GM23338 (cell line): Measurements from ENCODE around the gene KLKB1. TPM values are rescaled to one million over a fixed set of nuclear protein-coding genes. Genes with fewer than 3 reads are reported as not detected.

Experiments used
- ATAC-seq: fragments of 200-7000 bp; cut with Tn5 transposase; 3 replicates; pipeline ENCODE4 v1.9.1; 2020
- DNase-seq: peaks from one replicate; pipeline ENCODE4 v3.0.0-alpha.2; 2015; ENCODE audit warnings: low spot score
- H2AFZ ChIP-seq: fragments of 200-600 bp; sonication (generic); 2 replicates; pipeline ENCODE4 v1.8.0; 2016; ENCODE audit warnings: antibody characterized with exemption, mild to moderate bottlenecking, moderate library complexity
- H3F3A ChIP-seq: fragments of 200-600 bp; sonication (generic); replicated peaks from 2 replicates; pipeline ENCODE4 v1.8.0; 2017; ENCODE audit warnings: antibody characterized with exemption, mixed run types, low read depth
- H3K27ac ChIP-seq: fragments of 200-600 bp; sonication (generic); 2 replicates; pipeline ENCODE4 v1.6.1; 2016; ENCODE audit warnings: low read depth
- H3K27me3 ChIP-seq: fragments of 200-600 bp; sonication (generic); 2 replicates; pipeline ENCODE4 v1.8.0; 2016; ENCODE audit warnings: mild to moderate bottlenecking, mixed run types, moderate library complexity; ENCODE audit not compliant: insufficient read depth
- H3K36me3 ChIP-seq: fragments of 200-600 bp; sonication (generic); 2 replicates; pipeline ENCODE4 v1.8.0; 2016; ENCODE audit warnings: mild to moderate bottlenecking; ENCODE audit not compliant: insufficient read depth
- H3K4me1 ChIP-seq: fragments of 200-600 bp; sonication (generic); 2 replicates; pipeline ENCODE4 v1.8.0; 2016; ENCODE audit warnings: mild to moderate bottlenecking, moderate library complexity; ENCODE audit not compliant: insufficient read depth
- H3K4me2 ChIP-seq: fragments of 200-600 bp; sonication (generic); 2 replicates; pipeline ENCODE4 v1.7.1; 2017; ENCODE audit warnings: mixed run types
- H3K4me3 ChIP-seq: fragments of 200-600 bp; sonication (generic); 2 replicates; pipeline ENCODE4 v1.6.1; 2016; ENCODE audit warnings: mixed run types
- H3K79me2 ChIP-seq: fragments of 200-600 bp; sonication (generic); replicated peaks from 2 replicates; pipeline ENCODE4 v1.8.0; 2017; ENCODE audit warnings: mild to moderate bottlenecking; ENCODE audit not compliant: insufficient read depth
- H3K9me2 ChIP-seq: fragments of 200-600 bp; sonication (generic); 2 replicates; pipeline ENCODE4 v1.8.0; 2017; ENCODE audit not compliant: insufficient read depth
- H4K20me1 ChIP-seq: fragments of 200-600 bp; sonication (generic); replicated peaks from 2 replicates; pipeline ENCODE4 v1.8.0; 2017; ENCODE audit warnings: mild to moderate bottlenecking; ENCODE audit not compliant: insufficient read depth
- H3K27ac Mint-ChIP-seq: 2 replicates; pipeline ENCODE4 v1.8.0; 2020; ENCODE audit warnings: inconsistent platforms, mild to moderate bottlenecking, moderate library complexity, mixed read lengths
- H3K27me3 Mint-ChIP-seq: 3 replicates; pipeline ENCODE4 v1.8.0; 2022; ENCODE audit warnings: low read depth, mild to moderate bottlenecking, moderate library complexity, mixed read lengths, inconsistent platforms; ENCODE audit not compliant: insufficient read depth, poor library complexity
- H3K36me3 Mint-ChIP-seq: 3 replicates; pipeline ENCODE4 v1.8.0; 2021; ENCODE audit warnings: low read depth, mild to moderate bottlenecking, inconsistent platforms, moderate library complexity, mixed read lengths
- H3K4me1 Mint-ChIP-seq: 3 replicates; pipeline ENCODE4 v1.8.0; 2020; ENCODE audit warnings: mild to moderate bottlenecking, inconsistent platforms, mixed read lengths
- H3K4me3 Mint-ChIP-seq: 3 replicates; pipeline ENCODE4 v1.8.0; 2021; ENCODE audit warnings: moderate library complexity, mild to moderate bottlenecking, inconsistent platforms, mixed read lengths
- H3K9me3 Mint-ChIP-seq: 3 replicates; pipeline ENCODE4 v1.8.0; 2020; ENCODE audit warnings: moderate library complexity, mild to moderate bottlenecking, inconsistent platforms, mixed read lengths
- CREB1 ChIP-seq: fragments of 250-450 bp; sonication (Bioruptor Pico); IDR thresholded peaks from 2 replicates; pipeline ENCODE4 v1.5.0; 2020; ENCODE audit warnings: low read depth, mild to moderate bottlenecking, moderate library complexity
- EZH2 ChIP-seq: fragments of 200-600 bp; sonication (generic); IDR thresholded peaks from one replicate; pipeline ENCODE4 v1.8.0; 2017; ENCODE audit warnings: antibody characterized with exemption, mild to moderate bottlenecking, low read depth; ENCODE audit not compliant: unreplicated experiment
- EZH2phosphoT487 ChIP-seq: fragments of 200-600 bp; sonication (generic); IDR thresholded peaks from one replicate; pipeline ENCODE4 v1.8.1; 2018; ENCODE audit warnings: antibody characterized with exemption; ENCODE audit not compliant: unreplicated experiment
- JUNB ChIP-seq: IDR thresholded peaks from one replicate; pipeline ENCODE4 v1.6.1; 2016; ENCODE audit warnings: antibody characterized with exemption; ENCODE audit not compliant: unreplicated experiment
- NANOG ChIP-seq: IDR thresholded peaks from 2 replicates; pipeline ENCODE4 v1.6.1; 2016; ENCODE audit warnings: antibody characterized with exemption, borderline replicate concordance
- POLR2AphosphoS5 ChIP-seq: IDR thresholded peaks from 2 replicates; pipeline ENCODE4 v1.6.1; 2016; ENCODE audit warnings: antibody characterized with exemption, low read depth
- STAT1 ChIP-seq: IDR thresholded peaks from one replicate; pipeline ENCODE4 v1.6.1; 2016; ENCODE audit warnings: antibody characterized with exemption; ENCODE audit not compliant: unreplicated experiment
- ZNF114 ChIP-seq: fragments of 250-450 bp; sonication (Bioruptor Pico); IDR thresholded peaks from 2 replicates; pipeline ENCODE4 v1.5.0; 2020; ENCODE audit warnings: mild to moderate bottlenecking, moderate library complexity
- ZNF331 ChIP-seq: fragments of 250-450 bp; sonication (Bioruptor Pico); IDR thresholded peaks from 2 replicates; pipeline ENCODE4 v1.5.0; 2020; ENCODE audit warnings: low read depth, mild to moderate bottlenecking, moderate library complexity
- polyA plus RNA-seq: library from polyadenylated mRNA; unstranded; fragments of >200 nt; fragmentation: Nextera tagmentation; extraction: Ambion mirVana; gene quantifications from 2 replicates; pipeline ENCODE4 v1.2.1, GENCODE V29; 2016
- total RNA-seq: library from RNA; depleted of rRNA; stranded (reverse); fragments of >200 nt; shearing (Covaris generic); gene quantifications from 2 replicates; pipeline ENCODE4 v1.2.3, GENCODE V29; 2014
- TF ChIP-seq, protein P1 (sequence below): fragments of 250-450 bp; sonication (Bioruptor Pico); IDR thresholded peaks from 2 replicates; pipeline ENCODE4 v1.5.0; 2020; ENCODE audit warnings: mild to moderate bottlenecking, moderate library complexity
- TF ChIP-seq, protein P2 (sequence below), 2 experiments: fragments of 200-600 bp in 1 of 2; sonication (generic) in 1 of 2; conservative IDR thresholded peaks; 2 replicates each; pipeline versions ENCODE4 v1.5.1 to v1.6.1; 2016 to 2017; ENCODE audit warnings: antibody characterized with exemption in 2 of 2, low read depth in 2 of 2, mild to moderate bottlenecking in 2 of 2, moderate library complexity in 1 of 2
- TF ChIP-seq, protein P3 (sequence below): IDR thresholded peaks from one replicate; pipeline ENCODE4 v1.6.1; 2018; ENCODE audit warnings: antibody characterized with exemption; ENCODE audit not compliant: unreplicated experiment
- TF ChIP-seq, protein P4 (sequence below): IDR thresholded peaks from 2 replicates; pipeline ENCODE4 v1.6.1; 2016; ENCODE audit warnings: antibody characterized with exemption

The KLKB1 gene
- total and polyA plus RNA-seq, 2 experiments from 2014 or later = 8.6 to 10.9 TPM

DNA sequence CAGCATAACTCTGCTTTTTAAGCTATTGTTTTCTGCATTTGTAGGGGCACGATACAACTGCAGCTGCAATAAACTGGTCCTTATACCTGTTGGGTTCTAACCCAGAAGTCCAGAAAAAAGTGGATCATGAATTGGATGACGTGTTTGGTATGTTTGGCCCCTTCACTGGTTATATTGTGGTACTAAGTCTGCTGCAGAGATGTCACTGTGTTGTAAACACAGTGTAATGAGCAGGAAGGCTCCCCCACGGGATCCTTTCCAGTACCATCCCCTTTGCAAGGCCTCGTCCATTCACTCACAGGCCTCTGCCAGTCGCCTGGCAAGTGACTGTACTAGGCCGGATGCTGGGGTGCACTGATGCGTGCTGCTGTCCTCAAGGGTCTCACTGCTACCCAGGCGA lies 22.2 kb upstream of the KLKB1 start (continued):
- TF ChIP-seq CREB1 = no peak
- no peak for TF ChIP-seq NANOG
- no peak for TF ChIP-seq EZH2phosphoT487
- no peak for TF ChIP-seq ZNF331 (CRISPR knock-in tag)

DNA sequence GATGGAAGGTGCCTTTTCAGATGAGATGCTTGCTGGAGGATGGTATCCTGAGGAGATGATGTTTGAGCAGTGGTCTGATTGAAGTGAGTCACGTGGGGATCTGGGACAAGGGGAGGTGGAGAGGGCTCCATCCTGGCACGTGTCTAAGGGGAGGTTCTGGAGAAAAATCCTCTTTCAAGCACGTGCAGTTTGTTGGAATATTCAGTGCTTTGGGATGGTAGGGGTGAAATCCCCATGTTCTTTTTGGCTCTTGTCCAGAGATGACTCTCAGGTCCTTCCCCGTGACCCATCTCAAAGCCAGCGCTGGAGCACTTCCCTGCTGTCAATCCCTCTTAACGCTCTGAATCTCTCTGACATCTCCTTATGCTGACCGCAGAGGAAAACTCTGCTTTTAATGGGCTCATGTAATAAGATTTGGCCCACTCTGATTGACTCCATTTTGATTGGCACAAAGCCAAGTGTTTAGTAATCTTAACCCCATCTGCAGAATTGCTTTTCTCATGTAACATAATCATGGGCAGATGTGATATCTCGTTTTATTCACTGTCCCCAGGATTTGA lies 10.8 kb upstream of the KLKB1 start:
- Mint-ChIP-seq H3K9me3 (no peaks in the 10 kb centered on the region), H3K4me1 (0 out of 3 replicates have a peak, but pooled peaks cover 2% of the 10 kb centered on the region), H3K27ac (no peak overlapping the region), H3K36me3 (no peaks in the 10 kb centered on the region), H3K27me3 (no peaks in the 10 kb centered on the region), H3K4me3 (no peak overlapping the region)
- peak overlapping the region; percentile 87 for H2AFZ ChIP-seq
- no peaks in the 10 kb centered on the region for H4K20me1 ChIP-seq
- TF ChIP-seq, protein P1, sequence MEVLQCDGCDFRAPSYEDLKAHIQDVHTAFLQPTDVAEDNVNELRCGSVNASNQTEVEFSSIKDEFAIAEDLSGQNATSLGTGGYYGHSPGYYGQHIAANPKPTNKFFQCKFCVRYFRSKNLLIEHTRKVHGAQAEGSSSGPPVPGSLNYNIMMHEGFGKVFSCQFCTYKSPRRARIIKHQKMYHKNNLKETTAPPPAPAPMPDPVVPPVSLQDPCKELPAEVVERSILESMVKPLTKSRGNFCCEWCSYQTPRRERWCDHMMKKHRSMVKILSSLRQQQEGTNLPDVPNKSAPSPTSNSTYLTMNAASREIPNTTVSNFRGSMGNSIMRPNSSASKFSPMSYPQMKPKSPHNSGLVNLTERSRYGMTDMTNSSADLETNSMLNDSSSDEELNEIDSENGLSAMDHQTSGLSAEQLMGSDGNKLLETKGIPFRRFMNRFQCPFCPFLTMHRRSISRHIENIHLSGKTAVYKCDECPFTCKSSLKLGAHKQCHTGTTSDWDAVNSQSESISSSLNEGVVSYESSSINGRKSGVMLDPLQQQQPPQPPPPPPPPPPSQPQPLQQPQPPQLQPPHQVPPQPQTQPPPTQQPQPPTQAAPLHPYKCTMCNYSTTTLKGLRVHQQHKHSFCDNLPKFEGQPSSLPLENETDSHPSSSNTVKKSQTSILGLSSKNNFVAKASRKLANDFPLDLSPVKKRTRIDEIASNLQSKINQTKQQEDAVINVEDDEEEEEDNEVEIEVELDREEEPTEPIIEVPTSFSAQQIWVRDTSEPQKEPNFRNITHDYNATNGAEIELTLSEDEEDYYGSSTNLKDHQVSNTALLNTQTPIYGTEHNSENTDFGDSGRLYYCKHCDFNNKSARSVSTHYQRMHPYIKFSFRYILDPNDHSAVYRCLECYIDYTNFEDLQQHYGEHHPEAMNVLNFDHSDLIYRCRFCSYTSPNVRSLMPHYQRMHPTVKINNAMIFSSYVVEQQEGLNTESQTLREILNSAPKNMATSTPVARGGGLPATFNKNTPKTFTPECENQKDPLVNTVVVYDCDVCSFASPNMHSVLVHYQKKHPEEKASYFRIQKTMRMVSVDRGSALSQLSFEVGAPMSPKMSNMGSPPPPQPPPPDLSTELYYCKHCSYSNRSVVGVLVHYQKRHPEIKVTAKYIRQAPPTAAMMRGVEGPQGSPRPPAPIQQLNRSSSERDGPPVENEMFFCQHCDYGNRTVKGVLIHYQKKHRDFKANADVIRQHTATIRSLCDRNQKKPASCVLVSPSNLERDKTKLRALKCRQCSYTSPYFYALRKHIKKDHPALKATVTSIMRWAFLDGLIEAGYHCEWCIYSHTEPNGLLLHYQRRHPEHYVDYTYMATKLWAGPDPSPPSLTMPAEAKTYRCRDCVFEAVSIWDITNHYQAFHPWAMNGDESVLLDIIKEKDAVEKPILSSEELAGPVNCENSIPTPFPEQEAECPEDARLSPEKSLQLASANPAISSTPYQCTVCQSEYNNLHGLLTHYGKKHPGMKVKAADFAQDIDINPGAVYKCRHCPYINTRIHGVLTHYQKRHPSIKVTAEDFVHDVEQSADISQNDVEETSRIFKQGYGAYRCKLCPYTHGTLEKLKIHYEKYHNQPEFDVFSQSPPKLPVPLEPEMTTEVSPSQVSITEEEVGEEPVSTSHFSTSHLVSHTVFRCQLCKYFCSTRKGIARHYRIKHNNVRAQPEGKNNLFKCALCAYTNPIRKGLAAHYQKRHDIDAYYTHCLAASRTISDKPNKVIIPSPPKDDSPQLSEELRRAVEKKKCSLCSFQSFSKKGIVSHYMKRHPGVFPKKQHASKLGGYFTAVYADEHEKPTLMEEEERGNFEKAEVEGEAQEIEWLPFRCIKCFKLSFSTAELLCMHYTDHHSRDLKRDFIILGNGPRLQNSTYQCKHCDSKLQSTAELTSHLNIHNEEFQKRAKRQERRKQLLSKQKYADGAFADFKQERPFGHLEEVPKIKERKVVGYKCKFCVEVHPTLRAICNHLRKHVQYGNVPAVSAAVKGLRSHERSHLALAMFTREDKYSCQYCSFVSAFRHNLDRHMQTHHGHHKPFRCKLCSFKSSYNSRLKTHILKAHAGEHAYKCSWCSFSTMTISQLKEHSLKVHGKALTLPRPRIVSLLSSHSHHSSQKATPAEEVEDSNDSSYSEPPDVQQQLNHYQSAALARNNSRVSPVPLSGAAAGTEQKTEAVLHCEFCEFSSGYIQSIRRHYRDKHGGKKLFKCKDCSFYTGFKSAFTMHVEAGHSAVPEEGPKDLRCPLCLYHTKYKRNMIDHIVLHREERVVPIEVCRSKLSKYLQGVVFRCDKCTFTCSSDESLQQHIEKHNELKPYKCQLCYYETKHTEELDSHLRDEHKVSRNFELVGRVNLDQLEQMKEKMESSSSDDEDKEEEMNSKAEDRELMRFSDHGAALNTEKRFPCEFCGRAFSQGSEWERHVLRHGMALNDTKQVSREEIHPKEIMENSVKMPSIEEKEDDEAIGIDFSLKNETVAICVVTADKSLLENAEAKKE (CRISPR knock-in tag) = no peak
- TF ChIP-seq STAT1 (no peak), JUNB (no peak), POLR2AphosphoS5 (no peak), CREB1 (no peak), ZNF331 (CRISPR knock-in tag) (no peak), EZH2phosphoT487 (no peak), EZH2 (no peak), NANOG (no peak), ZNF114 (no peak)
- TF ChIP-seq, protein P2, sequence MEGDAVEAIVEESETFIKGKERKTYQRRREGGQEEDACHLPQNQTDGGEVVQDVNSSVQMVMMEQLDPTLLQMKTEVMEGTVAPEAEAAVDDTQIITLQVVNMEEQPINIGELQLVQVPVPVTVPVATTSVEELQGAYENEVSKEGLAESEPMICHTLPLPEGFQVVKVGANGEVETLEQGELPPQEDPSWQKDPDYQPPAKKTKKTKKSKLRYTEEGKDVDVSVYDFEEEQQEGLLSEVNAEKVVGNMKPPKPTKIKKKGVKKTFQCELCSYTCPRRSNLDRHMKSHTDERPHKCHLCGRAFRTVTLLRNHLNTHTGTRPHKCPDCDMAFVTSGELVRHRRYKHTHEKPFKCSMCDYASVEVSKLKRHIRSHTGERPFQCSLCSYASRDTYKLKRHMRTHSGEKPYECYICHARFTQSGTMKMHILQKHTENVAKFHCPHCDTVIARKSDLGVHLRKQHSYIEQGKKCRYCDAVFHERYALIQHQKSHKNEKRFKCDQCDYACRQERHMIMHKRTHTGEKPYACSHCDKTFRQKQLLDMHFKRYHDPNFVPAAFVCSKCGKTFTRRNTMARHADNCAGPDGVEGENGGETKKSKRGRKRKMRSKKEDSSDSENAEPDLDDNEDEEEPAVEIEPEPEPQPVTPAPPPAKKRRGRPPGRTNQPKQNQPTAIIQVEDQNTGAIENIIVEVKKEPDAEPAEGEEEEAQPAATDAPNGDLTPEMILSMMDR (conservative IDR thresholded peaks at IDR 0.05; ENCODE audit: low read depth in 2 of 2) = no peak
- TF ChIP-seq, protein P3, sequence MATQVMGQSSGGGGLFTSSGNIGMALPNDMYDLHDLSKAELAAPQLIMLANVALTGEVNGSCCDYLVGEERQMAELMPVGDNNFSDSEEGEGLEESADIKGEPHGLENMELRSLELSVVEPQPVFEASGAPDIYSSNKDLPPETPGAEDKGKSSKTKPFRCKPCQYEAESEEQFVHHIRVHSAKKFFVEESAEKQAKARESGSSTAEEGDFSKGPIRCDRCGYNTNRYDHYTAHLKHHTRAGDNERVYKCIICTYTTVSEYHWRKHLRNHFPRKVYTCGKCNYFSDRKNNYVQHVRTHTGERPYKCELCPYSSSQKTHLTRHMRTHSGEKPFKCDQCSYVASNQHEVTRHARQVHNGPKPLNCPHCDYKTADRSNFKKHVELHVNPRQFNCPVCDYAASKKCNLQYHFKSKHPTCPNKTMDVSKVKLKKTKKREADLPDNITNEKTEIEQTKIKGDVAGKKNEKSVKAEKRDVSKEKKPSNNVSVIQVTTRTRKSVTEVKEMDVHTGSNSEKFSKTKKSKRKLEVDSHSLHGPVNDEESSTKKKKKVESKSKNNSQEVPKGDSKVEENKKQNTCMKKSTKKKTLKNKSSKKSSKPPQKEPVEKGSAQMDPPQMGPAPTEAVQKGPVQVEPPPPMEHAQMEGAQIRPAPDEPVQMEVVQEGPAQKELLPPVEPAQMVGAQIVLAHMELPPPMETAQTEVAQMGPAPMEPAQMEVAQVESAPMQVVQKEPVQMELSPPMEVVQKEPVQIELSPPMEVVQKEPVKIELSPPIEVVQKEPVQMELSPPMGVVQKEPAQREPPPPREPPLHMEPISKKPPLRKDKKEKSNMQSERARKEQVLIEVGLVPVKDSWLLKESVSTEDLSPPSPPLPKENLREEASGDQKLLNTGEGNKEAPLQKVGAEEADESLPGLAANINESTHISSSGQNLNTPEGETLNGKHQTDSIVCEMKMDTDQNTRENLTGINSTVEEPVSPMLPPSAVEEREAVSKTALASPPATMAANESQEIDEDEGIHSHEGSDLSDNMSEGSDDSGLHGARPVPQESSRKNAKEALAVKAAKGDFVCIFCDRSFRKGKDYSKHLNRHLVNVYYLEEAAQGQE = no peak
- TF ChIP-seq, protein P4, sequence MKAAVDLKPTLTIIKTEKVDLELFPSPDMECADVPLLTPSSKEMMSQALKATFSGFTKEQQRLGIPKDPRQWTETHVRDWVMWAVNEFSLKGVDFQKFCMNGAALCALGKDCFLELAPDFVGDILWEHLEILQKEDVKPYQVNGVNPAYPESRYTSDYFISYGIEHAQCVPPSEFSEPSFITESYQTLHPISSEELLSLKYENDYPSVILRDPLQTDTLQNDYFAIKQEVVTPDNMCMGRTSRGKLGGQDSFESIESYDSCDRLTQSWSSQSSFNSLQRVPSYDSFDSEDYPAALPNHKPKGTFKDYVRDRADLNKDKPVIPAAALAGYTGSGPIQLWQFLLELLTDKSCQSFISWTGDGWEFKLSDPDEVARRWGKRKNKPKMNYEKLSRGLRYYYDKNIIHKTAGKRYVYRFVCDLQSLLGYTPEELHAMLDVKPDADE = no peak
- ATAC-seq (no peak), DNase-seq (no peak)
- H3K9me2 ChIP-seq = peaks cover 15% of the 10 kb centered on the region; the same call in 1 of the 2 replicates
- H3K79me2 ChIP-seq = no peaks in the 10 kb centered on the region
- no peak overlapping the region for H3K27ac ChIP-seq
- no peak overlapping the region for H3K4me2 ChIP-seq
- H3K27me3 ChIP-seq = no peaks in the 10 kb centered on the region
- H3K36me3 ChIP-seq = no peaks in the 10 kb centered on the region
- H3K4me1 ChIP-seq = no peaks in the 10 kb centered on the region
- no peaks in the 10 kb centered on the region for H3F3A ChIP-seq
- H3K4me3 ChIP-seq = no peak overlapping the region
